SK-N-MC (cell line): ENCODE measurements around the gene RPEL1.
"Not testable (repeated sequence)": the region's sequence is repeated elsewhere in the genome, so short reads cannot be mapped to it uniquely, and the experiment has no call there.

Experiments
- DNase-seq: peaks from one replicate; pipeline ENCODE4 v3.0.0-alpha.2; 2011; ENCODE audit warnings: low read depth, low spot score
- H3K27ac ChIP-seq: fragments of 200-600 bp; sonication (generic); 2 replicates; pipeline ENCODE4 v1.5.1; 2016; ENCODE audit warnings: mixed run types
- H3K36me3 ChIP-seq: fragments of 200-600 bp; sonication (generic); 2 replicates; pipeline ENCODE4 v1.6.1; 2017; ENCODE audit warnings: antibody characterized with exemption, low read length, mixed read lengths; ENCODE audit not compliant: insufficient read depth
- H3K4me3 ChIP-seq: fragments of 200-600 bp; sonication (generic); 2 replicates; pipeline ENCODE4 v1.5.1; 2016
- H3K9ac ChIP-seq: fragments of 200-600 bp; sonication (generic); 2 replicates; pipeline ENCODE4 v1.8.0; 2017; ENCODE audit warnings: mixed run types, mixed read lengths; ENCODE audit not compliant: insufficient read length
- H3K9me3 ChIP-seq: fragments of 200-600 bp; sonication (generic); 2 replicates; pipeline ENCODE4 v1.6.1; 2017; ENCODE audit warnings: low read depth, mild to moderate bottlenecking, antibody characterized with exemption, low read length, moderate library complexity, mixed read lengths
- EZH2 ChIP-seq: fragments of 200-600 bp; sonication (generic); IDR thresholded peaks from one replicate; pipeline ENCODE4 v1.6.1; 2017; ENCODE audit warnings: antibody characterized with exemption
- FOXP2 ChIP-seq: optimal IDR thresholded peaks from 2 replicates; pipeline ENCODE3; 2011; ENCODE audit warnings: mild to moderate bottlenecking, moderate library complexity; ENCODE audit not compliant: insufficient read depth; ENCODE audit errors: extremely low read length, control extremely low read depth
- POLR2AphosphoS5 ChIP-seq: IDR thresholded peaks from 2 replicates; pipeline ENCODE4 v1.6.1; 2012; ENCODE audit warnings: mild to moderate bottlenecking, low read depth, low read length, borderline replicate concordance

The RPEL1 gene

GRCh38 chr10:103245587-103245986 lies at the start of gene RPEL1:
RPEL1 (plus strand) TSS chr10:103245887; CDS start chr10:103245997, 110 bp downstream.
- H3K27ac ChIP-seq, H3K4me3 ChIP-seq, DNase-seq, H3K9me3 ChIP-seq, H3K9ac ChIP-seq, H3K36me3 ChIP-seq: not testable (repeated sequence)

GRCh38 chr10:103196516-103196915 lies 49.2 kb upstream of the RPEL1 start:
- Histone ChIP-seq H3K36me3 (no peaks in the 10 kb centered on the region), H3K9me3 (no peaks in the 10 kb centered on the region), H3K9ac (no peak overlapping the region), H3K4me3 (no peak overlapping the region), H3K27ac (no peak overlapping the region)
- TF ChIP-seq FOXP2: no peak
- DNase-seq: no peak

GRCh38 chr10:103197174-103197573 lies 48.5 kb upstream of the RPEL1 start:
- no peaks in the 10 kb centered on the region for H3K9me3 ChIP-seq
- H3K36me3 ChIP-seq: no peaks in the 10 kb centered on the region
- H3K4me3 ChIP-seq: no peak overlapping the region
- DNase-seq: no peak
- no peak overlapping the region for H3K27ac ChIP-seq
- no peak for TF ChIP-seq EZH2
- no peak for TF ChIP-seq FOXP2
- TF ChIP-seq POLR2AphosphoS5: no peak
- no peak overlapping the region for H3K9ac ChIP-seq

DNA sequence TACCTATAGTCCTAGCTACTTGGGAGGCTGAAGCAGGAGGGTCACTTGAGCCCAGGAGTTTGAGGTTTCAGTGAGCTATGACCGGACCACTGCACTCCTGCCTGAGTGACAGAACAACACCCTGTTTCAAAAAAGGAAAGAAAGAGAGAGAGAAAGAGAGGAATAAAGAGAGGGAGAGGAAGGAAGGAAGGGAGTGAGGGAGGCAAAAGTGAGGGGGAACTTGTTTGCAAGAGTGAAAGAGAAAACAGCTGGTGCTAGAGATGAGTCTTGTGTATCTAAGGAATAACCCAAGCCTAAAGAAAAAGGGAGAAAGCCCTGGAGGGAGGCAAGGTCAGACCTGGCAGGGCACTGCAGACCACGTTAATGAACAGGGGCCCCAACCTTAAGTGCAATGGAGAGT lies 47.8 kb upstream of the RPEL1 start:
- no peak for TF ChIP-seq POLR2AphosphoS5
- TF ChIP-seq FOXP2: no peak
- no peak for TF ChIP-seq EZH2
- Histone ChIP-seq H3K4me3 (no peak overlapping the region), H3K9ac (no peak overlapping the region), H3K27ac (no peak overlapping the region), H3K36me3 (no peaks in the 10 kb centered on the region), H3K9me3 (no peaks in the 10 kb centered on the region)
- no peak for DNase-seq

- Histone ChIP-seq H3K36me3 (no peaks in the 10 kb centered on the region), H3K4me3 (no peak overlapping the region), H3K27ac (no peak overlapping the region), H3K9ac (no peak overlapping the region), H3K9me3 (no peaks in the 10 kb centered on the region)
- no peak for DNase-seq
- TF ChIP-seq EZH2 (no peak), FOXP2 (no peak), POLR2AphosphoS5 (no peak)
Observed at GRCh38 chr10:103198648-103199047, 47.0 kb upstream of the RPEL1 start.

GRCh38 chr10:103199488-103199887 lies 46.2 kb upstream of the RPEL1 start:
- Histone ChIP-seq H3K36me3 (no peaks in the 10 kb centered on the region), H3K27ac (no peak overlapping the region)
- TF ChIP-seq EZH2 (no peak), POLR2AphosphoS5 (no peak), FOXP2 (no peak)

GRCh38 chr10:103202319-103202718 lies 43.4 kb upstream of the RPEL1 start:
- H3K9me3 ChIP-seq: no peaks in the 10 kb centered on the region
- no peak overlapping the region for H3K9ac ChIP-seq
- TF ChIP-seq FOXP2 (no peak), POLR2AphosphoS5 (no peak)
- no peaks in the 10 kb centered on the region for H3K36me3 ChIP-seq
- no peak overlapping the region for H3K27ac ChIP-seq
- no peak for DNase-seq
- no peak overlapping the region for H3K4me3 ChIP-seq

More at GRCh38 chr10:103199488-103199887, 46.2 kb upstream of the RPEL1 start:
- Histone ChIP-seq H3K9ac (no peak overlapping the region), H3K4me3 (no peak overlapping the region), H3K9me3 (no peaks in the 10 kb centered on the region)
- no peak for DNase-seq

GRCh38 chr10:103203466-103203865 lies 42.2 kb upstream of the RPEL1 start:
- TF ChIP-seq EZH2: no peak
- no peak for TF ChIP-seq FOXP2
- no peak for TF ChIP-seq POLR2AphosphoS5
- no peak for DNase-seq
- H3K27ac ChIP-seq: no peak overlapping the region

DNA sequence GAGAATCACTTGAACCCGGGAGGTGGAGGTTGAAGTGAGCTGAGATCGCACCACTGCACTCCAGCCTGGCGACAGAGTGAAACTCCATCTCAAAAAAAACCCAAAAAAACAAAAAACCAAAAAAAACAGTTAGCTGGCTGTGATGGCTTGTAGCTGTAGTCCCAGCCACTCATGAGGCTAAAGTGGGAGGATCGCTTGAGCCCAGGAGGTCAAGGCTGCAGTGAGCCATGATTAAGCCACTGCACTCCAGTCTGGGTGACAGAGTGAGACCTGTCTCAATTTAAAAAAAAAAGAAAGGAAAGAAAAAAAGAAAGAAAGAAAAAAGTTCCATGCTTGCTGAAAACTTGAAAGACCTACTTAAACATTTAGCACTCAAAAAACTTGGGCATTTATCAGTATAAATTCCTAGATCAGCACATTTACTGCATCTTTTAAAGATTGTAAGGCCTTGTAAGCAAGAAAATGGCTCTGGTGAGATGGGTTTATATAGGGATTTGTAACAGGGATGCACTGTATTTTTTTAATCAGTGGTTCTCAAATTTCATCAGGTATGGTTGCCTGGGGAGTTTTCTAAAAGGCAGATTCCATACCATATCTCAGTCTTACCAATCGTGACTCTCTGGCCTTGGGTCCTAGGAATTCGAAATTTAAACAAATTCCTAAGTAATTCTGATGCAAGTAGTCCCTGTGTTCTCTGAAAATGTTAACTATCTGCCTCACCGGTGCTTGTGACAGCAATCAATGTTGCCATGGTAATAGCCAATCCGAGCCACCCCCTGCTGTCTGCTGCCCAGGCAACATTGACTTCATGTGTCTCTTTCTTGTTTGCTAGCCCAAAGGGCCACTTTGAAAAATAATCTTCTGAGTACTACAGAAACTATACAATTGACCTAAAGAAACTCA lies 41.1 kb upstream of the RPEL1 start:
- TF ChIP-seq EZH2 (no peak), POLR2AphosphoS5 (no peak), FOXP2 (no peak)
- no peaks in the 10 kb centered on the region for H3K36me3 ChIP-seq
- H3K9me3 ChIP-seq: no peaks in the 10 kb centered on the region
- no peak overlapping the region for H3K9ac ChIP-seq
- no peak for DNase-seq
- H3K4me3 ChIP-seq: no peak overlapping the region
- no peak overlapping the region for H3K27ac ChIP-seq

More at GRCh38 chr10:103203466-103203865, 42.2 kb upstream of the RPEL1 start:
- Histone ChIP-seq H3K9ac (no peak overlapping the region), H3K36me3 (no peaks in the 10 kb centered on the region), H3K9me3 (no peaks in the 10 kb centered on the region), H3K4me3 (no peak overlapping the region)

DNA sequence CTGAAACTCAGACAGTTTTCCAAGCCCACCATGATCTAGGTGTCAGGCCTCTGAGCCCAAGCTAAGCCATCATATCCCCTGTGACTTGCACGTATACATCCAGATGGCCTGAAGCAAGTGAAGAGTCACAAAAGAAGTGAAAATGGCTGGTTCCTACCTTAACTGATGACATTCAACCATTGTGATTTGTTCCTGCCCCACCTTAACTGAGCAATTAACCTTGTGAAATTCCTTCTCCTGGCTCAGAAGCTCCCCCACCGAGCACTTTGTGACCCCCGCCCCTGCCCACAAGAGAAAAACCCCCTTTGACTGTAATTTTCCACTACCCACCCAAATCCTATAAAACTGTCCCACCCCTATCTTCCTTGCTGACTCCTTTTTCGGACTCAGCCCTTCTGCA lies 40.3 kb upstream of the RPEL1 start:
- not testable (repeated sequence) for H3K9me3 ChIP-seq, H3K36me3 ChIP-seq, H3K4me3 ChIP-seq, H3K9ac ChIP-seq, H3K27ac ChIP-seq, DNase-seq

GRCh38 chr10:103206715-103207114 lies 39.0 kb upstream of the RPEL1 start:
- H3K36me3 ChIP-seq, H3K4me3 ChIP-seq, DNase-seq, H3K9ac ChIP-seq, H3K9me3 ChIP-seq, H3K27ac ChIP-seq: not testable (repeated sequence)
